Astrocyte (in vitro differentiated cells and primary cell): Measurements from ENCODE around the gene ARPP19. TPM values are rescaled to one million over a fixed set of nuclear protein-coding genes. Genes with fewer than 3 reads are reported as not detected.

Experiments
- DNase-seq: peaks from one replicate; pipeline ENCODE4 v3.0.0-alpha.2; 2010; ENCODE audit warnings: low read depth
- FAIRE-seq: peaks from 2 replicates; lab custom pipeline; 2011; peaks lifted over from hg19 to GRCh38; lab: Jason Lieb, UNC
- H2AFZ ChIP-seq: 2 replicates; pipeline ENCODE4 v1.6.0; 2012; ENCODE audit warnings: low read depth, low read length, inconsistent platforms
- H3K27ac ChIP-seq: 2 replicates; pipeline ENCODE4 v1.5.1; 2011; ENCODE audit warnings: low read depth, low read length, inconsistent platforms
- H3K27me3 ChIP-seq: 2 replicates; pipeline ENCODE4 v1.6.0; 2011; ENCODE audit warnings: low read length, inconsistent platforms; ENCODE audit not compliant: insufficient read depth
- H3K36me3 ChIP-seq: 2 replicates; pipeline ENCODE4 v1.5.1; 2011; ENCODE audit warnings: low read length, inconsistent platforms; ENCODE audit not compliant: insufficient read depth
- H3K4me1 ChIP-seq: 2 replicates; pipeline ENCODE4 v1.5.1; 2011; ENCODE audit warnings: low read length, inconsistent platforms; ENCODE audit not compliant: insufficient read depth
- H3K4me2 ChIP-seq: 2 replicates; pipeline ENCODE4 v1.6.0; 2012; ENCODE audit warnings: low read length, inconsistent platforms
- H3K4me3 ChIP-seq: 2 replicates; pipeline ENCODE4 v1.5.1; 2011; ENCODE audit warnings: low read depth, mild to moderate bottlenecking, low read length, inconsistent platforms; ENCODE audit not compliant: insufficient read depth
- H3K79me2 ChIP-seq: 2 replicates; pipeline ENCODE4 v1.6.0; 2012; ENCODE audit warnings: mild to moderate bottlenecking, low read length, inconsistent platforms; ENCODE audit not compliant: insufficient read depth
- H3K9ac ChIP-seq: 2 replicates; pipeline ENCODE4 v1.6.0; 2012; ENCODE audit warnings: mild to moderate bottlenecking, low read length, inconsistent platforms
- H3K9me3 ChIP-seq: 2 replicates; pipeline ENCODE4 v1.5.1; 2012; ENCODE audit warnings: low read depth, mild to moderate bottlenecking, low read length, inconsistent platforms; ENCODE audit not compliant: insufficient read depth
- H4K20me1 ChIP-seq: 2 replicates; pipeline ENCODE4 v1.6.0; 2012; ENCODE audit warnings: low read length, inconsistent platforms; ENCODE audit not compliant: insufficient read depth
- H3K27ac Mint-ChIP-seq: one replicate; pipeline ENCODE4 v1.8.0; 2021; ENCODE audit warnings: mild to moderate bottlenecking, mixed read lengths; ENCODE audit not compliant: unreplicated experiment
- H3K27me3 Mint-ChIP-seq: one replicate; pipeline ENCODE4 v1.8.0; 2021; ENCODE audit warnings: low read depth, mixed read lengths; ENCODE audit not compliant: unreplicated experiment
- H3K36me3 Mint-ChIP-seq: one replicate; pipeline ENCODE4 v1.8.0; 2021; ENCODE audit warnings: low read depth, mixed read lengths; ENCODE audit not compliant: unreplicated experiment
- H3K4me1 Mint-ChIP-seq: one replicate; pipeline ENCODE4 v1.8.0; 2021; ENCODE audit warnings: low read depth, mixed read lengths; ENCODE audit not compliant: unreplicated experiment
- H3K4me3 Mint-ChIP-seq: one replicate; pipeline ENCODE4 v1.8.0; 2021; ENCODE audit warnings: mild to moderate bottlenecking, moderate library complexity, mixed read lengths; ENCODE audit not compliant: unreplicated experiment
- H3K9me3 Mint-ChIP-seq: one replicate; pipeline ENCODE4 v1.8.0; 2021; ENCODE audit warnings: mild to moderate bottlenecking, mixed read lengths; ENCODE audit not compliant: unreplicated experiment
- CTCF ChIP-seq: IDR thresholded peaks from 2 replicates; pipeline ENCODE4 v1.5.1; 2011; ENCODE audit warnings: low read depth, mild to moderate bottlenecking, inconsistent platforms, low read length, moderate library complexity; ENCODE audit not compliant: insufficient read depth
- EZH2 ChIP-seq: IDR thresholded peaks from 2 replicates; pipeline ENCODE4 v1.6.1; 2012; ENCODE audit warnings: mild to moderate bottlenecking, low read length, inconsistent platforms; ENCODE audit not compliant: insufficient read depth
- total RNA-seq: library from RNA; stranded (reverse); gene quantifications from 2 replicates; pipeline ENCODE4 v1.2.1, GENCODE V29; 2021

Gene ARPP19
- total RNA-seq, 1 donor from 2014 or later, result 198 TPM

- H3K27me3 ChIP-seq, result peaks cover 13% of the 10 kb centered on the region
- H2AFZ ChIP-seq, result no peak overlapping the region
- TF ChIP-seq EZH2 (no peak), CTCF (no peak)
- Mint-ChIP-seq H3K27me3 (peaks cover 27% of the 10 kb centered on the region), H3K27ac (no peak overlapping the region), H3K9me3 (peaks cover 1% of the 10 kb centered on the region), H3K4me3 (peak overlapping the region; percentile 98), H3K36me3 (no peaks in the 10 kb centered on the region), H3K4me1 (peaks cover 13% of the 10 kb centered on the region)
- peaks cover 46% of the 10 kb centered on the region for H3K79me2 ChIP-seq
- H3K4me3 ChIP-seq, result peak overlapping the region; percentile 77
- no peaks in the 10 kb centered on the region for H3K9me3 ChIP-seq
- peak overlapping the region; percentile 96 for H3K4me2 ChIP-seq
- H3K9ac ChIP-seq, result peak overlapping the region; percentile 81
- H4K20me1 ChIP-seq, result peaks cover 44% of the 10 kb centered on the region
- no peak for DNase-seq
- H3K27ac ChIP-seq, result no peak overlapping the region
- H3K36me3 ChIP-seq, result no peaks in the 10 kb centered on the region
- H3K4me1 ChIP-seq, result peaks cover 26% of the 10 kb centered on the region
- no peak for FAIRE-seq
These were observed 41.5 kb downstream of the ARPP19 start for GRCh38 chr15:52527196-52527910.

DNA sequence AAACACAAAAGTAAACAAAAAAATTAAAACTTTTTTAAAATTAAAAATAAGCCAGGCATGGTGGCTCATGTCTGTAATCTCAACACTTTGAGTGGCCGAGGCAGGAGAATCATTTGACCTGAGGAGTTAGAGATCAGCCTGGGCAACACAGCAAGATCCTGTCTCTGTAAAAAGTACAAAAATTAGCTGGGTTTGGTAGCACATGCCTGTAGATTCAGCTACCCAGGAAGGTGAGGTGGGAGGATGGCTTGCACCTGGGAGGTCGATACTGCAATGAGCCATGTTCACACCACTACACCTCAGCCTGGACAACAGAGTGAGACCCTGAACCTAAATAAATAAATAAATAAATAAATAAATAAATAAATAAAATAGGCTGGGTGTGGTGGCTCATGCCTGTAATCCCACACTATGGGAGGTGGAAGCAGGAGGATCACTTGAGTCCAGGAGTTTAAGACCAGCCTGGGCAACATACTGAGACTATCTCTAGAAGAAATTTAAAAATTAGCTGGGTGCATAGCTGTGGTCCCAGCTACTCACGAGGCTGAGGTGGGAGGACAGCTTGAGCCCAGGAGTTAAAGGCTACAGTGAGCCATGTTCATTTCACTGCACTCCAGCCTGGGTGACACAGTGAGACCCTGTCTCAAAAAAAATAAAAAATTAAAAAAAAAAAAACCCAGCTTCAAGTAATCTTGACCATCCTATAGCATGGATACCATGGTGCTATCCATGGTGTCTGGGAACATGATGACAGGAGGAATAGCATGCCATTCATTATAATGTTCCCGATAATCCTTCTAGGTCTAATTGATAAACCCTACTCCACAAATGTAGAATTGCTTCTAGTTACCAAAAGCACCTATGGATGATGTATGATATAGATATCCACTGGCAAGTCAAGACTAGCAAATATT lies 44.4 kb downstream of the ARPP19 start:
- Histone ChIP-seq H3K27me3 (no peaks in the 10 kb centered on the region), H3K4me3 (no peak overlapping the region), H3K9ac (no peak overlapping the region), H3K9me3 (no peaks in the 10 kb centered on the region), H3K36me3 (no peaks in the 10 kb centered on the region), H2AFZ (no peak overlapping the region), H4K20me1 (peaks cover 65% of the 10 kb centered on the region), H3K27ac (no peak overlapping the region), H3K79me2 (peaks cover 72% of the 10 kb centered on the region), H3K4me2 (no peak overlapping the region), H3K4me1 (peaks cover 20% of the 10 kb centered on the region)
- peaks cover 17% of the 10 kb centered on the region for H3K4me1 Mint-ChIP-seq
- H3K9me3 Mint-ChIP-seq, result no peaks in the 10 kb centered on the region
- no peaks in the 10 kb centered on the region for H3K27me3 Mint-ChIP-seq
- H3K4me3 Mint-ChIP-seq, result no peak overlapping the region
- no peak for DNase-seq
- no peaks in the 10 kb centered on the region for H3K36me3 Mint-ChIP-seq
- no peak for TF ChIP-seq EZH2
- no peak for TF ChIP-seq CTCF
- no peak overlapping the region for H3K27ac Mint-ChIP-seq
- FAIRE-seq, result no peak
